ENCODE measurements around the gene ATG5.

The ATG5 gene

DNA sequence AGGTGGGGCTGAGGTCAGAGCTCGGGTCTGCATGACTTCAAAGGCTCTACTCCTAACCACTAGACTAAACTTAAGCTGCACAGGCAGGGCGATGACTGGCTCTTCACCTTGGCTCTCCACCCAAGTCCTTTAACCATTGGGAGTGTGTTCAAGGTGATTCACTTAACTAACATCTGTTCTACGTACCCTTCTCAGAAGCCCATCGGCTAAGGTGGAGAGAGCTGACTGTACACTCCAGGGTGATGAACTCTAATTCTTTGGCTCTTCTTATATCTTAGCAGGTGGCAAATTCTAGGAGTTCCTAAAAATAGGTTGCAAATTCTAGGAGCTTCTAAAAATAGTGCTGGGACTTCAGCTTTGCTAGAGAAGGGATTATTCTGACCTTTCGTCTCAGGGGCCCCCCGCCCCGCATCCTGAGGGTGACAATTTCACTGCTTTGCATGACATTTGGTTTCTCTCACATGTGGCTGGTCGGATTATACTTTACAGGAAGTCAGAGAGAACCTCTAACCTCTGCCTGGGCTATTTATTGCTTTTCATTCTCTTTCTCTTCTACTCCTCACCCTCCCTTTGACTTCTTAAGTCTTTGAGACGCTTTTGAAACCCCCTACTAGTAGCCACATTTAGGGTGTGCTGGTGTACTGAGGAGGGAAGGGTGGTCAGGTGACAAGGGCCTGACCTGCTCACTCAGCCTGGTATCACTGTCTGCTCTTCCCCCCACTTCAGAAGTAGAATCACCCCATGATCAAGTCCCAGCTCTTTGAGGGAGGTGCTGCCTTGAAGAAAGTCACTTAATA, 183.9 kb downstream of the ATG5 start:
- DNase-seq (ENCODE audit: low read depth), result no peak
- no peak overlapping the region for H3K4me3 ChIP-seq (ENCODE audit: low read depth, low read length)

DNA sequence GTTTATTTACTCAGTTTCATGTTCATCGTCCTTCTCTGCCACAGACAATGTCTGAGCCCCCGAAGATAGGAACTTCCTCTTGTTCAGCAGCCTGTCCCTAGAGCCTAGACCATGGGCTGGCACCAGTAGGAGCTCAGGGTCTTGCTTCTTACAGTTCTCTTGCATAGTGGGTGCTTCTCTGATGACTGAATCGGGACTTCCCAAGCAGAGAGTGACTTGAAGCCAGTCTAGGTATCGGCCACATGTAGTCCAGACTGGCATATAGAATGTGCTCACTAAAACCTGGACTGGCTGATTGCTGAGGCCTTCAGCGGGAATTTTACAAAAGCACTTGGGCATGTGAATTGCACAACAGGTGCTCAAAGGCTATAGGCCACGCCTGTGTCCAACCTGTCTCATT, 187.4 kb downstream of the ATG5 start:
- no peak for DNase-seq (ENCODE audit: low read depth)
- H3K4me3 ChIP-seq (ENCODE audit: low read depth, low read length), result no peak overlapping the region
- TF ChIP-seq, protein P1, sequence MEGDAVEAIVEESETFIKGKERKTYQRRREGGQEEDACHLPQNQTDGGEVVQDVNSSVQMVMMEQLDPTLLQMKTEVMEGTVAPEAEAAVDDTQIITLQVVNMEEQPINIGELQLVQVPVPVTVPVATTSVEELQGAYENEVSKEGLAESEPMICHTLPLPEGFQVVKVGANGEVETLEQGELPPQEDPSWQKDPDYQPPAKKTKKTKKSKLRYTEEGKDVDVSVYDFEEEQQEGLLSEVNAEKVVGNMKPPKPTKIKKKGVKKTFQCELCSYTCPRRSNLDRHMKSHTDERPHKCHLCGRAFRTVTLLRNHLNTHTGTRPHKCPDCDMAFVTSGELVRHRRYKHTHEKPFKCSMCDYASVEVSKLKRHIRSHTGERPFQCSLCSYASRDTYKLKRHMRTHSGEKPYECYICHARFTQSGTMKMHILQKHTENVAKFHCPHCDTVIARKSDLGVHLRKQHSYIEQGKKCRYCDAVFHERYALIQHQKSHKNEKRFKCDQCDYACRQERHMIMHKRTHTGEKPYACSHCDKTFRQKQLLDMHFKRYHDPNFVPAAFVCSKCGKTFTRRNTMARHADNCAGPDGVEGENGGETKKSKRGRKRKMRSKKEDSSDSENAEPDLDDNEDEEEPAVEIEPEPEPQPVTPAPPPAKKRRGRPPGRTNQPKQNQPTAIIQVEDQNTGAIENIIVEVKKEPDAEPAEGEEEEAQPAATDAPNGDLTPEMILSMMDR (conservative IDR thresholded peaks at IDR 0.05; ENCODE audit: low read depth, low read length), result no peak

More for the DNA sequence above, 183.9 kb downstream of the ATG5 start:
- TF ChIP-seq, protein P1 (conservative IDR thresholded peaks at IDR 0.05; ENCODE audit: low read depth, low read length), result no peak

DNA sequence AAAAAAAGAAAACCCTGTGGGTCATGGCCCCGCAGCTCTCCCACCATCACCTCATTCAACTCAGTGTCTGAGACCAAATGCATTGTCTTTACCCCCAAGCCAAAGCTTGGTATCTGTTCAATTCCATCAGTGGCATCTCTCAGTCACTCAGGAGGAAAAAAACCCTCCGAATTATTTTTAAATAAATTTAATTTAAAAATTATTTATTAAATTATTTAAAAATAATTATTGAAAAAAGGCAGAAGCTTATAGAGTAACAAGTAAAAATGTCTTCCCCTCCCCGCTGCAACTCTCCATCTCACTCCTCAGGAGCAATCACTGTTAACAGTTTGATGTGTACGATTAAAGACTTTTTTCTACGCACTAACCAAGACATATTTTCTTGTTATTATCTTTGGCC, 188.7 kb downstream of the ATG5 start:
- H3K4me3 ChIP-seq (ENCODE audit: low read depth, low read length), result no peak overlapping the region
- TF ChIP-seq, protein P1 (conservative IDR thresholded peaks at IDR 0.05; ENCODE audit: low read depth, low read length), result no peak
- DNase-seq (ENCODE audit: low read depth), result no peak

GRCh38 chr6:106135911-106136571, 189.5 kb downstream of the ATG5 start:
- no peak overlapping the region for H3K4me3 ChIP-seq (ENCODE audit: low read depth, low read length)
- TF ChIP-seq, protein P1 (conservative IDR thresholded peaks at IDR 0.05; ENCODE audit: low read depth, low read length), result no peak
- DNase-seq (ENCODE audit: low read depth), result no peak

GRCh38 chr6:106134906-106135634, 190.5 kb downstream of the ATG5 start:
- DNase-seq (ENCODE audit: low read depth), result no peak
- TF ChIP-seq, protein P1 (conservative IDR thresholded peaks at IDR 0.05; ENCODE audit: low read depth, low read length), result no peak
- H3K4me3 ChIP-seq (ENCODE audit: low read depth, low read length), result no peak overlapping the region

Measured in choroid plexus epithelial cell (primary cell).